Endodermal cell (in vitro differentiated cells): ENCODE measurements around the gene LDHD. TPM values are rescaled to one million over a fixed set of nuclear protein-coding genes. Genes with fewer than 3 reads are reported as not detected.

Experiments used
- DNase-seq: peaks from one replicate; pipeline ENCODE4 v3.0.0-alpha.2; 2017
- H3K27ac ChIP-seq: 2 replicates; pipeline ENCODE4 v1.5.1; 2013; ENCODE audit warnings: mild to moderate bottlenecking, low read depth, low read length, moderate library complexity
- H3K27me3 ChIP-seq: 2 replicates; pipeline ENCODE4 v1.6.1; 2013; ENCODE audit warnings: mild to moderate bottlenecking, low read length, moderate library complexity; ENCODE audit not compliant: insufficient read depth, control insufficient read depth, poor library complexity, severe bottlenecking
- H3K36me3 ChIP-seq: 2 replicates; pipeline ENCODE4 v1.7.0; 2013; ENCODE audit warnings: mild to moderate bottlenecking, low read length, moderate library complexity; ENCODE audit not compliant: control insufficient read depth, insufficient read depth
- H3K4me1 ChIP-seq: one replicate; pipeline ENCODE4 v1.7.0; 2013; ENCODE audit warnings: low read length; ENCODE audit not compliant: control insufficient read depth, insufficient read depth
- H3K4me3 ChIP-seq: 2 replicates; pipeline ENCODE4 v1.5.1; 2013; ENCODE audit warnings: mild to moderate bottlenecking, low read length, moderate library complexity
- H3K9ac ChIP-seq: 2 replicates; pipeline ENCODE4 v1.6.1; 2013; ENCODE audit warnings: mild to moderate bottlenecking, low read length, moderate library complexity; ENCODE audit not compliant: poor library complexity, severe bottlenecking; ENCODE audit errors: extremely low read depth
- H3K9me3 ChIP-seq: 2 replicates; pipeline ENCODE4 v1.6.1; 2013; ENCODE audit warnings: mild to moderate bottlenecking, low read length, moderate library complexity; ENCODE audit not compliant: control insufficient read depth
- H3K27ac Mint-ChIP-seq: 2 replicates; pipeline ENCODE4 v1.8.0; 2020; ENCODE audit warnings: mixed read lengths
- H3K27me3 Mint-ChIP-seq: 2 replicates; pipeline ENCODE4 v1.8.0; 2021; ENCODE audit warnings: mild to moderate bottlenecking, mixed read lengths; ENCODE audit not compliant: insufficient read depth
- H3K36me3 Mint-ChIP-seq: 2 replicates; pipeline ENCODE4 v1.8.0; 2020; ENCODE audit warnings: low read depth, mixed read lengths
- H3K4me1 Mint-ChIP-seq: 2 replicates; pipeline ENCODE4 v1.8.0; 2020; ENCODE audit warnings: mixed read lengths
- H3K4me3 Mint-ChIP-seq: 2 replicates; pipeline ENCODE4 v1.8.0; 2020; ENCODE audit warnings: mild to moderate bottlenecking, moderate library complexity, mixed read lengths
- H3K9me3 Mint-ChIP-seq: 2 replicates; pipeline ENCODE4 v1.8.0; 2020; ENCODE audit warnings: mild to moderate bottlenecking, mixed read lengths
- WGBS, 2 experiments: methylation state at CpG; one replicate each; pipeline versions ENCODE4 v1.1.5 to v1.1.7; 2013; ENCODE audit warnings: missing lambda C conversion rate in 2 of 2, mixed read lengths in 1 of 2; ENCODE audit not compliant: insufficient coverage in 1 of 2, insufficient read length in 1 of 2; 5-methylcytosine and 5-hydroxymethylcytosine counted together
- total RNA-seq, 2 donors: library from RNA; stranded (reverse); fragmentation: NEBNext Ultra II Directional in 1 of 2; extraction: Animal tissue kit (Norgen Biotek cat#: 25700) in 1 of 2; gene quantifications; 2 replicates in 1 of 2; 3 replicates in 1 of 2; pipeline ENCODE4 v1.2.1, GENCODE V29; 2021
- TF ChIP-seq, protein P1 (sequence below): fragments of 200-600 bp; sonication (generic); conservative IDR thresholded peaks from 2 replicates; pipeline ENCODE4 v1.5.0; 2021; ENCODE audit warnings: antibody characterized with exemption, mild to moderate bottlenecking

Gene LDHD
- total RNA-seq, 2 donors from 2014 or later: 1.4 to 4.3 TPM

GRCh38 chr16:75099075-75099667 is 17.4 kb downstream of the LDHD start:
- Histone ChIP-seq H3K9me3 (no peaks in the 10 kb centered on the region), H3K9ac (no peak overlapping the region), H3K4me1 (peaks cover 25% of the 10 kb centered on the region), H3K27me3 (no peaks in the 10 kb centered on the region), H3K4me3 (no peak overlapping the region), H3K27ac (peak overlapping the region; percentile 9), H3K36me3 (peaks cover 4% of the 10 kb centered on the region)
- H3K9me3 Mint-ChIP-seq: no peaks in the 10 kb centered on the region
- no peaks in the 10 kb centered on the region for H3K27me3 Mint-ChIP-seq
- peak; percentile 57 for DNase-seq
- TF ChIP-seq, protein P1, sequence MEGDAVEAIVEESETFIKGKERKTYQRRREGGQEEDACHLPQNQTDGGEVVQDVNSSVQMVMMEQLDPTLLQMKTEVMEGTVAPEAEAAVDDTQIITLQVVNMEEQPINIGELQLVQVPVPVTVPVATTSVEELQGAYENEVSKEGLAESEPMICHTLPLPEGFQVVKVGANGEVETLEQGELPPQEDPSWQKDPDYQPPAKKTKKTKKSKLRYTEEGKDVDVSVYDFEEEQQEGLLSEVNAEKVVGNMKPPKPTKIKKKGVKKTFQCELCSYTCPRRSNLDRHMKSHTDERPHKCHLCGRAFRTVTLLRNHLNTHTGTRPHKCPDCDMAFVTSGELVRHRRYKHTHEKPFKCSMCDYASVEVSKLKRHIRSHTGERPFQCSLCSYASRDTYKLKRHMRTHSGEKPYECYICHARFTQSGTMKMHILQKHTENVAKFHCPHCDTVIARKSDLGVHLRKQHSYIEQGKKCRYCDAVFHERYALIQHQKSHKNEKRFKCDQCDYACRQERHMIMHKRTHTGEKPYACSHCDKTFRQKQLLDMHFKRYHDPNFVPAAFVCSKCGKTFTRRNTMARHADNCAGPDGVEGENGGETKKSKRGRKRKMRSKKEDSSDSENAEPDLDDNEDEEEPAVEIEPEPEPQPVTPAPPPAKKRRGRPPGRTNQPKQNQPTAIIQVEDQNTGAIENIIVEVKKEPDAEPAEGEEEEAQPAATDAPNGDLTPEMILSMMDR: no peak
- peak overlapping the region; percentile 55 for H3K27ac Mint-ChIP-seq
- 76 to 88% methylated on average over 2 to 8 of the region's 8 CpGs for WGBS, 2 experiments
- H3K4me1 Mint-ChIP-seq: peaks cover 35% of the 10 kb centered on the region
- no peak overlapping the region for H3K4me3 Mint-ChIP-seq
- H3K36me3 Mint-ChIP-seq: peaks cover 15% of the 10 kb centered on the region

- H3K9ac ChIP-seq: no peak overlapping the region
- H3K27me3 Mint-ChIP-seq: no peaks in the 10 kb centered on the region
- no peak overlapping the region for H3K4me3 Mint-ChIP-seq
These were observed 18.4 kb downstream of the LDHD start for GRCh38 chr16:75097941-75098901.

DNA sequence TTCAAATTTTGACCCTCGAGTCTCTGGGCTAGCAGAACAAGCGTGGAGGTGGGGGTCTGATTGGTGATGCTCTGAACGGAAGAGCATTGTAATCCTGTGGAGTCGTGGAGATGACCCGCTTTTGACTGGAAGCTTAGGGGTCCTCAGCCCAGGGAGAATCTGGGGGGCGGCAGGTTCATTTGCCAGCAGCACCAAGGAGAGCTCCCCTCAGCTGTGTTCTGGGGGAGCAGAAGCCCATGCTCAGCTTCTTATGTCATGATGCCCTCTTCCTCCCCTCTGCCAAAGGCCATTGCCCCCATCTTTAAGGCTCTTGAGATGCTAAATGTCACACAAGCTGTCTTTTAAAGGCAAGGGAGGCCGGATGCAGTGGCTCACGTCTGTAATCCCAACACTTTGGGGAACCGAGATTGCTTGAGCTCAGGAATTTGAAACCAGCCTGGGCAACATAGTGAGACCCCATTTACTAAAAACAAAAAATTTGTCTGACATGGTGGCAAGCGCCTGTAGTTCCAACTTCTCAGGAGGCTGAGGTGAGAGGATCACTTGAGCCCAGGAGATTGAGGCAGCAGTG is 19.3 kb downstream of the LDHD start:
- Mint-ChIP-seq H3K4me1 (peaks cover 42% of the 10 kb centered on the region), H3K9me3 (no peaks in the 10 kb centered on the region), H3K27ac (peak overlapping the region; percentile 27), H3K27me3 (no peaks in the 10 kb centered on the region), H3K36me3 (no peaks in the 10 kb centered on the region), H3K4me3 (no peak overlapping the region)
- no peaks in the 10 kb centered on the region for H3K27me3 ChIP-seq
- H3K27ac ChIP-seq: no peak overlapping the region
- H3K9me3 ChIP-seq: no peaks in the 10 kb centered on the region
- H3K4me3 ChIP-seq: no peak overlapping the region
- peaks cover 5% of the 10 kb centered on the region for H3K36me3 ChIP-seq
- H3K9ac ChIP-seq: no peak overlapping the region
- 93 to 98% methylated on average over 5 to 10 of the region's 10 CpGs for WGBS, 2 experiments
- TF ChIP-seq, protein P1: no peak
- DNase-seq: peak; percentile 48
- peaks cover 26% of the 10 kb centered on the region for H3K4me1 ChIP-seq

More at GRCh38 chr16:75097941-75098901, 18.4 kb downstream of the LDHD start:
- DNase-seq: peak; percentile 58
- TF ChIP-seq, protein P1: no peak
- Mint-ChIP-seq H3K36me3 (peaks cover 9% of the 10 kb centered on the region), H3K4me1 (peaks cover 35% of the 10 kb centered on the region), H3K9me3 (no peaks in the 10 kb centered on the region), H3K27ac (no peak overlapping the region)
- WGBS, 2 experiments: 84 to 86% methylated on average over 11 to 15 of the region's 15 CpGs
- Histone ChIP-seq H3K9me3 (no peaks in the 10 kb centered on the region), H3K27me3 (no peaks in the 10 kb centered on the region), H3K36me3 (peaks cover 5% of the 10 kb centered on the region), H3K4me3 (no peak overlapping the region), H3K27ac (no peak overlapping the region), H3K4me1 (peaks cover 25% of the 10 kb centered on the region)
